WI38 (cell line): ENCODE measurements around the gene SLC16A11.
A peak's percentile ranks its signal among the peaks of the same experiment; 100 is the strongest.

Experiments used
- H3K4me3 ChIP-seq: 2 replicates; pipeline ENCODE4 v1.5.1; 2011; ENCODE audit warnings: low read depth, mild to moderate bottlenecking, control low read depth, low read length
- TF ChIP-seq, protein P1 (sequence below): IDR thresholded peaks from 2 replicates; pipeline ENCODE4 v1.5.1; 2012; ENCODE audit warnings: low read depth, mild to moderate bottlenecking, control low read depth, low read length

SLC16A11 gene

DNA sequence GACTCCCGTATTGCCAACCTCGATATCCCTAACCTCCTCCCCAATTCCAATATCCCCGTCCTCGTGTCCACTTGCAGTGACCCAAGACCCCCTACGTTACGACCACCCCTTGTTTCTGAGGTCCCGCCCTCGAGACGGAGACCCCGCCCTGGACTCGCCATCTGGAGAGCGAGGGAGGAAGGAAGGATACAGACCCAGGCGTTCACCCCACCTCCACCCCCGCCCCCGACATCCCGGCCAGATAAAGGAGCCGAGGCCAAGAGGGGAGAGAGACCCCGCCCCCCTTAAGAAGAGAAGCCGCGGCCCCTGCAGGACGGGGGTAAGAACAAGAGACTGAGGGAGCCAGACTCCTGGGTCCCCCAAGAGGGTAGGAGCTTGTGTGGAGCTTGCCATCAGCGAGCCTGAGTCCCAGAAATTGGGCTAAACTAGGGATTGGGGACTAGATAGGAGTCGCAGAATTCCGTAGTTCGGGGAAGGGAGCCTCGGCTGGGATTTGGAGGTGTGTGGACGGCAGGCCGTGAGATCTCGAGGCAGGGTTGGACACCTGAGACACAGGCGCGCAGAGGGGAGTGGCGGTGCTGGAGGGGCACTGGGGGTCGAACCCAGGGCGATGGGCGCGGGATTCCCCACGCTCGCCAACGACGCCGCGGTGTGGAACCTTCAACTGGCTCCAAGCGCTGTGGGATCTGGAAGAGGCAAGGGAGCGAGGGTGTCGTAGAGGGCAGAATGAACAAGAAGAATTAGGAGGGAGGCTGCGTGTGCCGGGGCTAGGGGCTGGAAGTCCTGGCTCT is 20.9 kb downstream of the SLC16A11 start, which contains the start of gene BCL6B:
Gene BCL6B (plus strand): TSS at position 270 of the 791 bp plus-strand sequence. CDS start 622 bp downstream, outside the sequence.
- TF ChIP-seq, protein P1, sequence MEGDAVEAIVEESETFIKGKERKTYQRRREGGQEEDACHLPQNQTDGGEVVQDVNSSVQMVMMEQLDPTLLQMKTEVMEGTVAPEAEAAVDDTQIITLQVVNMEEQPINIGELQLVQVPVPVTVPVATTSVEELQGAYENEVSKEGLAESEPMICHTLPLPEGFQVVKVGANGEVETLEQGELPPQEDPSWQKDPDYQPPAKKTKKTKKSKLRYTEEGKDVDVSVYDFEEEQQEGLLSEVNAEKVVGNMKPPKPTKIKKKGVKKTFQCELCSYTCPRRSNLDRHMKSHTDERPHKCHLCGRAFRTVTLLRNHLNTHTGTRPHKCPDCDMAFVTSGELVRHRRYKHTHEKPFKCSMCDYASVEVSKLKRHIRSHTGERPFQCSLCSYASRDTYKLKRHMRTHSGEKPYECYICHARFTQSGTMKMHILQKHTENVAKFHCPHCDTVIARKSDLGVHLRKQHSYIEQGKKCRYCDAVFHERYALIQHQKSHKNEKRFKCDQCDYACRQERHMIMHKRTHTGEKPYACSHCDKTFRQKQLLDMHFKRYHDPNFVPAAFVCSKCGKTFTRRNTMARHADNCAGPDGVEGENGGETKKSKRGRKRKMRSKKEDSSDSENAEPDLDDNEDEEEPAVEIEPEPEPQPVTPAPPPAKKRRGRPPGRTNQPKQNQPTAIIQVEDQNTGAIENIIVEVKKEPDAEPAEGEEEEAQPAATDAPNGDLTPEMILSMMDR = no peak

DNA sequence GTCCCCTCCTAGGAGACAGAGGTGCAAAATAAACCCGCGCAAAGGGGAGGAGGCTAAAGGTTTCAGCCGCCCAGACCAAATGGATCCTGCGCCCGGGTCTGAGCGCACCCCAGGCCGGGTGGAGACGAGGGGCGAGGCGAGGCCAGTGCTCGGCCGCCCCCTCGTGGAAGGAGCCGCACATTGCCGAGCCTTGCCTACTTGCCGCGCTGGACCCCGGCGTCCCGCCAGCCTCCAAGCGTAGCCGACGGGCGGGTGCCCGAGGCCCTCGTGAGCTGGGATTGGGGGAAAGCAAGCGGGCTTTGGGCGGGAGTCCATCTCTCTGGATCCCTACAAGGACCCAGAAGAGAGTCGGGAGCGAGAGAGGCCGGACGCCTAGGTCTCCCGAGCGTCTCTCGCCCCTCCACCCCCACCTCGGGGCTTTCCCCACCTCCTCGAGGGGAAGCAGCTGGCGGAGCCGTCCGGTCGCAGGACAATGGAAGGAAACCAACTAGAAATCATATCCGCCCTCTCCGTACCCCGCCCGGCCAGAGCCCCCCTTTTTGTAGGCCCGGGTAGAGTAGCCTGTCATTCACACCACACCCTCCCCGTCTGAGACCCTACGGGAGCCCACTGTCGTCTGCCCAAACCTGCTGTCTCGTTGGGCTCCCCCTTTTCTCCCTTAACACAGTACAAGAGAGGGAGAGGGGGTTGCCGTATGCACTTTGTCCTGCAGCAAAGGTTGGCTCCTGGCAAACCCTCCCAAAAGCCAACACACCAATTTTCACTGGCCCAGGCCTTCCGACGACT is 21.7 kb downstream of the SLC16A11 start:
- H3K4me3 ChIP-seq = peak overlapping the region; percentile 3
- TF ChIP-seq, protein P1 = peak; percentile 91

More for the DNA sequence above, 20.9 kb downstream of the SLC16A11 start, which contains the start of gene BCL6B:
- H3K4me3 ChIP-seq = peak within 1 kb of the TSS; percentile 3

DNA sequence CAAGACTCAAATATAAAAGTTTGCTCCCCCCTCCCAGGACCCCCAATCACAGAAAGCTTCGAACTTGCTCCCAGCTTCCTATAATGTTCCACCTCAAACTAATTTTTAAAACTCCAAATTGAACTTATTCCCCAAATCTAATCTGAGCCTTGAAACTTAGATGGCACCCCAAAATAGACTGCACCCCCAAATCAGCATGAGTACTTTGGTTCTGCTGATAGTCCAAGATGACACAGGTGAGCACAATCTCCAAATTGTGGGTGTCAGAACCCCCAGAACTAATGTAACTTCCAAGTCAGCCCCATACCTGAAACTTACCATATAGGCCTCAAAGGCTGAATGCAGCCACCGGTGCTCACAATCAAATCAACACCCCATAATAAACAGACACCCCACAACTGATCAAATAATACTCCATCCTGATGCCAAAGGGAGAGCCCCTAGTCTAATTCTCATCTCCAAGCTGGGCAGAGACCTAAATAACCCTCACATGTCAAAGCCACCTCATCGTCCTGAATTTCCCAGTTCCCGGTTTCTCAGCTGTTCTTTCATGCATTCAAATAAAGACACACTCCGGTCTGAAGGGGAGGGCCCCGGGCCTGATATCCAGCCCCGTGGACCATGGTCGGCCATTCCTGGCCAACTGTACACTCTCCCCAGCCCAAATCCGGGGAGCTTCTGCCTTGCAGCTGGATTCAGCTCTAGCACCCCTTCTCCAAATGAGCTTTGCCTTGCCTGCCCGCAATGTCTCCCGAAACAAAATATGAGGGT is 22.8 kb downstream of the SLC16A11 start:
- no peak overlapping the region for H3K4me3 ChIP-seq
- TF ChIP-seq, protein P1 = no peak

DNA sequence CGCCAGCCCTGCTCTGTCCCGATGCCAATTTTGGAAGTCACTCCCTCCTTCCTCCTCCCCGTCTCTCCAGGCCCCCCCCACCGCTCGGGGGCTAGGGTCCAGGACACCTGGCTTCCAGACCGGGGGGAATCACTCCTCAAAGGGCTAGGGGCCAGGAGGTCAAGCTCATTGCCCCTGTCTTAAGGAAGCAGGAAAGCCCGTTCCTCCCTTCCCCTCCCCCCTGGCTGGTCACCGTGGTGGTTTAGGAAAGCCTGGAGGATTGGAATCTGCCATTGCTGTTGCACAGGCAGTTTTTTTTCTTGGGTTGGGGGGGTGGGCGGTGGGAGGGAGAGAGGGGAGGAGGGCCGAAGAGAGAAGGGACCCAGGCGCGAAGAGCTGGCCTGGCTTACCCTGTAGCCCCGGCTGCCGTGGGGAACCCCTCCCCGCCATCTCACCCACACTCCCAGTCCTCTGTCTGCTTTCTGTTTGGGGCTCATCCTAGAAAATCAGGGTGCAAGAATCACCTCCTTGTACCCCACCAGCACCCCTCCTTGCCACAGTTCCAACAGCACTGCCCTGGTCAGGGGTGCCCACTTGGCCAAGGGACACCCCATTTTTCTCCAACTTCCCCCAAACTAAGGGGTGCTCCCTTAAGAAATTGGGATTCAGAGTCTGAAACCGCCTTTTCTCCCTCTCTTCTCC is 23.9 kb downstream of the SLC16A11 start:
- H3K4me3 ChIP-seq = peak overlapping the region; percentile 45

DNA sequence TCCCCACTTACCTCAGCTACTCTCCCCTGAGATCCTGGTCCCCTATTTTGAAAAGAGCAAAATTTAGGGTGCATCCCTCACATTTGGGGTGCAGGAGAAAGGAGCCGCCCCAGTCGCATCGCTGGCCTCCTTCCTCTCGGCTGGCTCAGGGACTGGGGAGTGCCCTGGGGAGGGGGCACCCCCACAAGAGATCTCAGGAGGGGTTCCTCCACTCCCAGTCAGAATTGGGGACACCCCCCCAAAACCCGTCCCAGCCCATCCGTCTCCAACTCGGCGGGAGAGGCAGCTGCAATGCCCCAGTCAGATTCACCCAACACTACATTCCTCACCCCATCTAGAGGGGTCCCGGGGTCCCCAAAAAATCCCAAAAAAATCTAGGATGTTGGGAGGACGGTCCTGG is 24.5 kb downstream of the SLC16A11 start:
- TF ChIP-seq, protein P1 = no peak
- H3K4me3 ChIP-seq = peak overlapping the region; percentile 45

More for the DNA sequence above, 23.9 kb downstream of the SLC16A11 start:
- TF ChIP-seq, protein P1 = no peak

DNA sequence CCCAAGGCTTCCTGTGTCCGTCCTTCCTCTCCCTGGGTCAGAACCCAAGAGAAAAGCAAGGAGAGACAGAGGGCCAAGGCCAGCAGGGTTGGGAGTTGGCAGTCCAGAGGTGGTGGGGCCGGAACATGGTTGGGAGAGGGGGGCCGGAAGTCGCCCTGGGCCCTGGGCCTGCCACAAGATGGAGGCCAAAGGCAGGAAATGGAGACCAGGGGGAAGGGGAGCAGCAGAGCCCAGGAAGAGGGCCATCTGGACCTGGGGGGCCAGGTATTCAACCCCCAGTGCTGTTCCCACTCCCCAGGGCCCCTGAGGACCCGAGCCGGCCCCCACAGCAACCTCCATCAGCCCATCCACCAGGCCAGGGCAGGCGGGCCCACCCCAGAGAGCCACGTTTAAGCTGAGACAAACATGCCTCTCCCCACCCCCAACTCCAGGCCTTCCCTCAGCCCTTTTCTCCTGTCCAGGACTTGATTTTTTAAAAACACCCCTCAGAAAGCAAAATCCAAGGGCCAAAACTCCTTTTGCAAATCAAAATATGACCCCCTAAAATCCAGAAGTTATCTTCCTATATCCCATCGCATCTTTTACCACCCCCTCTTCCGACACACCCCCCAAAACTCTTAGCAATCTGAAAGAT is 25.4 kb downstream of the SLC16A11 start:
- TF ChIP-seq, protein P1 = no peak
- no peak overlapping the region for H3K4me3 ChIP-seq
